ENCODE data around the gene GSTK1.

- TF ChIP-seq EZH2phosphoT487 (conservative IDR thresholded peaks at IDR 0.05; ENCODE audit: low read length): no peak
- TF ChIP-seq, protein P1, sequence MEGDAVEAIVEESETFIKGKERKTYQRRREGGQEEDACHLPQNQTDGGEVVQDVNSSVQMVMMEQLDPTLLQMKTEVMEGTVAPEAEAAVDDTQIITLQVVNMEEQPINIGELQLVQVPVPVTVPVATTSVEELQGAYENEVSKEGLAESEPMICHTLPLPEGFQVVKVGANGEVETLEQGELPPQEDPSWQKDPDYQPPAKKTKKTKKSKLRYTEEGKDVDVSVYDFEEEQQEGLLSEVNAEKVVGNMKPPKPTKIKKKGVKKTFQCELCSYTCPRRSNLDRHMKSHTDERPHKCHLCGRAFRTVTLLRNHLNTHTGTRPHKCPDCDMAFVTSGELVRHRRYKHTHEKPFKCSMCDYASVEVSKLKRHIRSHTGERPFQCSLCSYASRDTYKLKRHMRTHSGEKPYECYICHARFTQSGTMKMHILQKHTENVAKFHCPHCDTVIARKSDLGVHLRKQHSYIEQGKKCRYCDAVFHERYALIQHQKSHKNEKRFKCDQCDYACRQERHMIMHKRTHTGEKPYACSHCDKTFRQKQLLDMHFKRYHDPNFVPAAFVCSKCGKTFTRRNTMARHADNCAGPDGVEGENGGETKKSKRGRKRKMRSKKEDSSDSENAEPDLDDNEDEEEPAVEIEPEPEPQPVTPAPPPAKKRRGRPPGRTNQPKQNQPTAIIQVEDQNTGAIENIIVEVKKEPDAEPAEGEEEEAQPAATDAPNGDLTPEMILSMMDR (IDR thresholded peaks at IDR 0.05; ENCODE audit: insufficient read depth, low read length, poor library complexity, severe bottlenecking): no peak
These were observed 3.5 kb upstream of the GSTK1 start for GRCh38 chr7:143259765-143260164.
